GM12873 (cell line): ENCODE data around the gene CNTN1.

Experiments used
- CTCF ChIP-seq: IDR thresholded peaks from 2 replicates; pipeline ENCODE4 v1.5.1; 2012; ENCODE audit warnings: low read depth, mild to moderate bottlenecking, moderate library complexity, low read length, control low read depth; ENCODE audit not compliant: insufficient read depth; ENCODE audit errors: missing control alignments

CNTN1 gene

GRCh38 chr12:40953076-40953475 is 260.8 kb downstream of the CNTN1 start:
- no peak for TF ChIP-seq CTCF

GRCh38 chr12:40957417-40957816 is 265.2 kb downstream of the CNTN1 start:
- no peak for TF ChIP-seq CTCF

- TF ChIP-seq CTCF, result no peak
Measured at GRCh38 chr12:40959041-40959440, 266.8 kb downstream of the CNTN1 start.

- no peak for TF ChIP-seq CTCF
Measured at GRCh38 chr12:40963751-40964150, 271.5 kb downstream of the CNTN1 start.

GRCh38 chr12:40969796-40970195 is 277.6 kb downstream of the CNTN1 start:
- no peak for TF ChIP-seq CTCF

GRCh38 chr12:40970320-40970907 is 278.2 kb downstream of the CNTN1 start:
- no peak for TF ChIP-seq CTCF

- TF ChIP-seq CTCF, result no peak
Measured at GRCh38 chr12:40971911-40972310, 279.7 kb downstream of the CNTN1 start.
